Frontal cortex (tissue), 4 donors: ENCODE results near the gene BRCA2. TPM values are rescaled to one million over a fixed set of nuclear protein-coding genes. Genes with fewer than 3 reads are reported as not detected.

ENCODE experiments used
- DNase-seq, 2 donors: peaks; one replicate each; pipeline ENCODE4 v3.0.0; 2012; ENCODE audit warnings: low spot score in 2 of 2
- FAIRE-seq: peaks from 2 replicates; lab custom pipeline; 2012; peaks lifted over from hg19 to GRCh38; lab: Jason Lieb, UNC
- total RNA-seq: library from RNA; depleted of rRNA; stranded (reverse); fragments of >200 nt; gene quantifications from one replicate; pipeline ENCODE4 v1.2.3, GENCODE V29; 2014
- donor health status: control.
- donor health status: control.
- donor health status: control.

The BRCA2 gene
- total RNA-seq, 1 donor from 2014 or later: 1.6 TPM

DNA sequence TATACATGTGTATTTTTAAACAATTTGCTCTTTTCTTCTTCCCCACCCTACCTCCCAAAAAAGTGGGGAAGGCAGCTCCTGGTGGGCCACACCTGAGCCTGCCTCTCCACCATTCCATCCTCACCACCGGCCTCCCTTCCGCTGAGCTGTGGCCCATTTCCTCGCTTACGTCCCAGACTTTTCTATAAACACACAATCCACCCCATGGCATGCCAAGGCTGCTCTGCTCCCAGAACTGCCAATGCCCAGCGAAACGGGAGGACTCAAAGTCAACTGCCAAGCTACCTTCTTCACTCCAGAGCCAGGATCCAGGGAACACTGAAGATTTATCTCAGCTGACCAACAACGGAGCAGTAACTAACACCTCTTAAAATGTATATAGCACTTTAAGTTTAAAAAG is 109.8 kb downstream of the BRCA2 start:
- FAIRE-seq: no peak

DNA sequence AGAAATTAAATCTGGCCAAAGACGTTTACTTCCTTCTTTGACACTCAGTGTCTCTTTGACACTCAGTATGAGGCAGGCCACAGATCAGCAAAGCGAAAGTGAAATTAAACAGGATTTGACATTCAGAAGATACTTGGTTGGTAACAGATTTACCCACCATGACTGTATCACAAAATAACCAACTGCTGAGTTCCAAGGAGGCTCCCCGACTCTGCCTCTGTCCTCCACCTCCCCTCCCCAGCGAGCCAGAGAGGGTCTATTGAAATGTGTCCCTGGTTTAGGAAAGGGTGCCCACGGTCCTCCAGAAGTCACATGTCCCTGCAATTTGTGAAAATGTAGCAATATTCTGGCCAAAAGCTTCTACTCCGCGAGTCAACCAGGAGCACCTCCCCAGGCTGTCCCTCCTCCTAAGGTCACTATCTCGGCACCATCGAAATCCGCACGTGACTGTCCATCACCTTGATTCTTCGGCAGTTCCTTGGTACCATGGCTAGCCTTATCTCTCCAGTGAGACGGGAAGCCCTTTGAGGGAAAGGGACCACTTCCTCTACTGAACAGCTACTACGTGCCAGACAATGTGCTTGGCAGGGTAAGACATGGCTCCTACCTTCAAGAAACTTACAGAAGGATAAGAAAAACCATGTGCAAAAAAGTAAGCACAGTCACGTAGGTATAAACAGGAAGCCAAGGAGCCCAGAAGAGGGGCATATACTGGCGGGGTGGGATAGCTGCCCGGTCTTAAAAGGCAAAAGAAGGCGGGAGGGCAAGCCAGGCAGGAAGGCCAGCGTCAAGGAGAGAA is 111.1 kb downstream of the BRCA2 start:
- DNase-seq: no peak

More for the DNA sequence above, 109.8 kb downstream of the BRCA2 start:
- DNase-seq: no peak

DNA sequence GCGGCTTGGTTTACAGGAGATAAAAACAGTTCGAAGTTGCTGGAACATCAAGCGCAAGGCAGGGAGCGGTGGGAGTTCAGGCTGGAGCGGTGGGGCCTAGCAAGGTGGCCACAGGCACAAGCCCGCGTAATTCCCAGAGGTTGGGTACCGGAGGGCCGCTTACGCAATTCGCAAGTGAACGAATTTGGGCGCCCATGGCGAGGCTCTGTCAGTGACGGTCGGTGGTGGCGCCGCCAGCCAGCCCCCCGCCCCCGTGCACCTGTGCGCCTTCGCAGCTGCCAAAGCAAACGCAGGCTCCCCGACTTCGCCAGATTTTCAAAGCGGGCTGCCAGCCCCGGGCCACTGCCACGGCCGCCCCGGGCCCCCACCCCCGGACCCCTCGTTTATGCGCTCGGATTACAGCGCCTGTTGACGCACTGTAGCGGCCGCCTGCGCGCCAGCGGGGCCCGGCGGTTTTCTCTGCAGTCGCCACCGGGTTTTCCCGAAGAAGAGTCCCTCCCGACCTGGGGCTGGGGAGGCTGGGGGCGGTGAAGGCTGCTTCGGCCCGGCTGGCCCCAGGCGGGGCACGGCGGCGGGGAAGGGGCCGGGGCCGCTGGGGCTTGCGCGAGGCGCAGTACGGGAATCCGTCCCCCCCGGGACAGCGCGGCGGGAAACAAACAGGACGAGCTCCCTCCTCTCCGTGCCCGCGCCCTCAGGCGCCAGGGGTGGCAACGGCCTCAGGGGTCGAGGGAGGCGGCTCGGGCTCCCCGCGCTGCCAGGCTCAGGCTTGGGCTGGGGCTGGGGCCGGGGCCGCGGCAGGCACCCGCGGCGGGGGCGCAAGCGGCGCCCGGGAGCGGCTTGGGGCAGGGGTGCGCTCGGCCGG is 111.9 kb downstream of the BRCA2 start:
- FAIRE-seq (no peak), DNase-seq (peak; percentile 39 to 52)

More for the DNA sequence above, 111.1 kb downstream of the BRCA2 start:
- FAIRE-seq: no peak

DNA sequence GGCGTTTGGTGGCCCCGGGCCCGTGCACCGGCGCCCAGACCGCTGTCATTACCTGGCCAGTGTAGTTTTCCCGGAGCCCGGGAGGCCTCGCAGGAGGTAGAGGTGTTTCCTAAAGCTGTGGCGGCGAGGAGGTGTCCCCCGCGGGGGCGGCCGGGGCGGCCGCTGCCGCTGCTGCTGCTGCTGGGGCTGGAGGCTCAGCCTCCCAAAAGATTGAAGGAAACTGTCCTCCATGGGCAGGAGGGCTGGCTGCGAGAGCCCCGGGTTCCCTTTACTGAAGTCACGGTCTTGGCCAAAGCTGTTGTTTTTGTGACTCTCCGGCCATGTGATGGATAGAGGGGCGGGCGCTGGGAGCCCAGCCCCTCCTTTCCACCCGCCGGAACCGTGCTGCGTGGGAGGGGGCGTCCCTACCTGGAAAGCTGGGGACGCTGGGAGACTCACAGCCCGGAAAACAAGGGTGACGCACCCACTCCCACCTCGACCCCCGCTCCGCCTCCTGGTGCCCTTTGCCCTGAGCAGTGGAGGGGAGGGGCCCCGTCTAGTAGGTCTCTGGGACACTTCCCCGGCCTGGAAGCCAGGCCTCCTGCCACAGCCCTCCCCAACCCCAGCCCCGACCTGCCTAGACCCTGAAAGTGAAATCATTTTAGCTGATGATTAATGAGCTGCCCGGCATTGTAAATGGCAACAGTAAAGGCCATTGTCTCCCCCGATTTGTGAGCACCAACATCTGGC is 112.7 kb downstream of the BRCA2 start, which contains the start of gene N4BP2L1:
Gene N4BP2L1, minus strand, starts transcription at position 279 of the 729 bp plus-strand sequence. Its CDS starts 48 bp downstream, at position 231.
- DNase-seq (peak; percentile 82 to 84), FAIRE-seq (no peak)

DNA sequence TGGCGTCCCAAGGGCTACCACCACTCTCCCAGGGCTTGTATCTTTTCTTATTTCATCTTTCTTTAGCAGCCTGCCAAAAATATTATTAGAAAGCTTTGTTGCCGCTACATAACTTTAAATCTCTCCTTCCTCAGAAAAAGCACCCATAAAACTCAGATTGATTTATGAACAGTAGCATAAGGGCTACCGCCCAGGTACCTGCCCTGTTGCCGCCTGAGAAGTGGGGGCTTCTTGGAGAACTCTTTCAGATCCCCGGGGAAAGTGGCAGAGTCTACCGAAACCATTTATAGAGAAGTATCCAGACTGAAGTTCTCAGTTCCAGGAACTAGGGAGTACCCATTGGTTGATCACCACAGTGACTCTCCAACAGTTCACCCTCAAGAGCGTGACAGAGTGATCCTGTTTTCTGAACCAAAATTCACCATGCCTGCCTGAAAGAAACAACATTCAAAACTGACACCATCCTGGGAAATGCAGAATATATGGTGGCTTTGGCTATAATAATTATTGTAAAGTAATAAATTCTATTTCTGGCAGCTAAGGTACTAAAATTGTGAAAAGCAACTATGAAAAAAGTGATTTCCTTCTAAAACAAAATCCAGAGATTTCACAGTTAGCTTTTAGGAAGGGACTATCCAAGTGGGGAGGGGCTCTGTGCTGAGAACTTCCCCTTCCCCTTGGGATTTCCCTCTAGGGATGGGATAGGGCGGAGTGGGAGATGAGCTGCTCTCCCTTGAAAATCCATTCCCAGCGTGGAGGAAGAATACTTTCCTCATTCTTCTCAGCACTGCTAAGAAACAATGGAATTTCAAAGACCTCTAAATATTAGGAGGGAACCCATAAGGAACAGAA is 113.5 kb downstream of the BRCA2 start:
- no peak for FAIRE-seq
- DNase-seq: no peak

DNA sequence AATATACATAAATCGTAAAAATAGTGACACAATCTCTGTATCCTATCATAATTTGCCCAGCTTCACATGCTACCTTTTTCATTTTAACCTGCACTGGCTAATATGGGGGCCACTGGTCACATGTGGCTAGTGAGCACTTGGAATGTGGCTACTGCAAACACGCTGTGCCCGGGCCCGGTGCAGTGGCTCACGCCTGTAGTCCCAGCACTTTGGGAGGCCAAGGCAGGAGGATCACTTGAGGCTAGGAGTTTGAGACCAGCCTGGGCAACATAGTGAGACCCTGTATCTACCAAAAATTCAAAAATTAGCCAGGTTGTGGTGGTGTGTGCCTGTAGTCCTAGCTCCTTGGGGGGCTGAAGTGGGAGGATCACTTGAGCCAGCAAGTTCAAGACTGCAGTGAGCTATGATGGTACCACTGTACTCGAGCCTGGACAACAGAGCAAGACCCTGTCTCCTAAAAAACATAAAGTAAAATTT is 114.2 kb downstream of the BRCA2 start:
- FAIRE-seq: no peak
- no peak for DNase-seq

DNA sequence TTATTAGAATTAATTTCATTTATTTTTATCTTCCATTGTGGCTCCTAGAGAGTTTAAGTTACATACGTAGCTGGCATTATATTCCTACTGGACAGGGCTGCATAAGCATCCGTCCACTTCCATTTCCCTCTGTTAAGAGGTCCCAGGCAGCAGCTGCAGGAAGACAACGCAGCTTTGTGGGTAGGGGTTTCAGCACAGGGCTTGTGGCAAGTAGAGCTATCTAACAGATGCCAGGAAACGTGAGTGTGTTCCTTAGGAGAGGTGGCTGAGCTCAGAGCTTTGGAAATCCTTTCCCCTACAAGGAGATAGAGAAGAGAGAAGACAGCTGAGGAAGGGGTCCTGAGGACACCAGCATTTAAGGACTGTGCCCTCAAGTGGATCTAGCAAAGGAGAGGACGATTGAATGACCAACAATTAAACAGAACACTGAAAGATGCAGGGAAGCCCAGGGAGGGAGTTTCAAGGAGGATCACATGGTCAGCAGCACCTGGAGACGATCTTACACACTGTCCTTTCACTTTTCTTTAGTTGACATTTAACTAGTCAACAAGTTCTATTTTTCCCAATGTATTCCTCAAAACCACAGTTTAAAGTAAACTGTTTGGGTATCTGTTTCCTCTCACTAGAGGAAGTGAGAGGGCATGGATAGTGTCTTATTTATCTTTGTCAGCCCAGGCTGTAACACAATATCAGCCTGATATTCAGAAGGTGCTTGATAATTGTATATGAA is 114.9 kb downstream of the BRCA2 start:
- DNase-seq (no peak), FAIRE-seq (no peak)

DNA sequence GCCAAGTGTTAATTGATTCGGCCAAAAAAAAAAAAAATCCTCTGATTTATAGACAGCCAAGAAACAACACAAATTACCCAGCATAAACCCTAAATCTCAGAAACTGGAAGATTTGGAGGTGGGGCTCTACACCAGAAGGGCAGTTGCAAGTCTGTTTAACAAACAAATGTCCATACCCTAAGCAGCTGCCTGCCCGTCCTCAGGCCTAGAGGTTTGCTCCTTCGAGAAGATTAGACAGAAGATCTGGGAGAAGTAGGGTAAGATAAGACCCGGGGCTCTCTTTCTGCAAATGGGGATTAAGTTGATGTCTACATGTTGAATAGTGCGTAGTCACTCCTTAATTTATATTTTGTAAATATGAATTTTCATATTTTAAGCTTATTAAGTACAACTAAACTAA is 116.1 kb downstream of the BRCA2 start:
- no peak for DNase-seq

DNA sequence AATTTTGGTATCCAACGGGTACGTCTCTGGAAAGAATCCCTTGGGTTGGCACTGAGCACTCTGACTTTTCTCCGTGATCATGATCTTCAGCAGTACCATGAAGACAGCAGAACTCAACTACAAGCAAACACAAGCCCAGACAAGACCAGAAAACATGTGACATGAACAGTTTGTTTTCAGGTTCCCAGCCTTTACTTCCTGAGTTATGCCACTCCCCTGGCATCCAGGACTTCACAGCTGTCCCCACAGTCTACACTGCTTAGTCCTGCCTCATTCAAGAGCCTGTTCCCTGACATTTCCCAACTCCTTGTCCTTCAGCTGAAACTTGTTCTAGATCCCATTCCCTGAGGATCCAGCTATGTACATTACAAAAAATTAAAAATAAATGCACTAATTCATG is 117.5 kb downstream of the BRCA2 start:
- no peak for FAIRE-seq
- DNase-seq: no peak

More for the DNA sequence above, 116.1 kb downstream of the BRCA2 start:
- no peak for FAIRE-seq

DNA sequence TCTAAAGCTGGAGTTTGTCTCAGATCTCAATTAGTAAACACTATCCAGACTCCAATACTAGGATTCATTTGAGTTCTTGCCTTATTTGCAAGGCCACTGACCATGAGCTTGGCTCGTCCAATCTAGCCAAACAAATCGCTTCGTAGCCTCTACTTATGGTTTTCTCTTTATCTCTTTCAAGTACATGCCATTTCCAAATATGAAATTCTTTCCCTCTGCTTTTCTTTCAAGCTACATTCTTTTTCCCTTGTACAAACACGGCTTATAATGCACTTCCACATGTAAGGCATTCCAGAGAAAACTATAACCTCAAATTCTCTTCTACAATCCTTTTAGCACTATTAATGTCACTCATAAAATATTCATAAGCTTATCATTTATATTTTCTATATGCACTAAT is 123.6 kb downstream of the BRCA2 start:
- DNase-seq (no peak), FAIRE-seq (no peak)

DNA sequence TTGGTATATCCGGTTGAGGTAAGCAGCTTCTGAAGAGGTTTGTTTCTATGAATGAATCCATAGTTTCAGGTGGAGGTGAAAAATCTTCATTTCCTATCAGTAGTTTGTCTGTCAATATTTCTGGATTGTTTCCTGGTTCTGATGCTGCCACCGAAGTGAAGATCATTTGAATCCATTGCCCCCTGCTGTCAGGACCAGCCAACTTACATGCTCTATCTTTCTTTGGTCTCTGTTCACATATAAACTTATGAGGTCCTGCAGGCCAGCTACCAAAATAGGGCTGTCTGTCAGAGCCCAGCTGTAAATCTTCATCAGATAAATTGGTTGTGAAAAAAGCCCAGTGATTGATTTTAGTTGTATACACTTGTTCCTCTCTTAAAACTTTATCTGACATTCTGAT is 127.8 kb downstream of the BRCA2 start:
- FAIRE-seq (no peak), DNase-seq (peak in 1 of 2 donors; percentile 21)

DNA sequence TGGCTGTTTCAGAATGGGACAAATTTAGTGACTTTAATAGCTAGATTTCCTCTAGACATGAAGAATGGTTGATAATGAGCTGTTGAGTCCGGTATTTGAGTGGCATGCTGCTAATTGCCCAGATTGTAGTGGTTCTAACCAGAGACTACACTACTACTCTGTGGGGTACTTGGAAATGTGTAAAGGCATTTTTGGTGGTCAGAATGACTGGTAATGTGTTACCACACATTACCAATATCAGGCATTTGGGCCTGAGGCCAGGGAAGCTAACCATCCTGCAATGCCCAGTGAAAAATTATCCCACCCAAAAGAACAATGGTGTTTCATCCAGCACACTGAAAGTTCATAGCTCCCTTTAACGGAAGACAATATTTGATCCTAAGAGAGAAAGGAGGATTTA is 130.2 kb downstream of the BRCA2 start:
- DNase-seq: no peak
- FAIRE-seq: no peak

DNA sequence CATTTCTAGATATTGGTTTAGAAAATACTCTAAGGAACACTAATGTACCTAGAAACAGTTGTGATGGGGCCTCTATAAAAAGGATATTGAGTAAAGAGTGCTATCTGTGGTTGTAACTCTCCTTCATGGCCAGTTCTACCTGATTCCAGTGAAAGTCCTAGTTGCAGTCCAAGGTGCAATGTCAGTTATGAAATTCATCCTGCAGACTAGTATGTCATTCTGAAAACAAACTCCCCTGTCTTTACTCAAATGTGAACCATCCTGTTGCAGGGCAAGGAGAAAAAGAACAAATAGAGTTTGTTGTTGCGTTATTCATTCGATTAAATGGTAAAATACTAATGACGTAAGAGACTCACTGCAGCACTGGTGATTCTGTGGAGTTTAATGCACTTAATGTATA is 130.9 kb downstream of the BRCA2 start:
- DNase-seq (no peak), FAIRE-seq (no peak)

DNA sequence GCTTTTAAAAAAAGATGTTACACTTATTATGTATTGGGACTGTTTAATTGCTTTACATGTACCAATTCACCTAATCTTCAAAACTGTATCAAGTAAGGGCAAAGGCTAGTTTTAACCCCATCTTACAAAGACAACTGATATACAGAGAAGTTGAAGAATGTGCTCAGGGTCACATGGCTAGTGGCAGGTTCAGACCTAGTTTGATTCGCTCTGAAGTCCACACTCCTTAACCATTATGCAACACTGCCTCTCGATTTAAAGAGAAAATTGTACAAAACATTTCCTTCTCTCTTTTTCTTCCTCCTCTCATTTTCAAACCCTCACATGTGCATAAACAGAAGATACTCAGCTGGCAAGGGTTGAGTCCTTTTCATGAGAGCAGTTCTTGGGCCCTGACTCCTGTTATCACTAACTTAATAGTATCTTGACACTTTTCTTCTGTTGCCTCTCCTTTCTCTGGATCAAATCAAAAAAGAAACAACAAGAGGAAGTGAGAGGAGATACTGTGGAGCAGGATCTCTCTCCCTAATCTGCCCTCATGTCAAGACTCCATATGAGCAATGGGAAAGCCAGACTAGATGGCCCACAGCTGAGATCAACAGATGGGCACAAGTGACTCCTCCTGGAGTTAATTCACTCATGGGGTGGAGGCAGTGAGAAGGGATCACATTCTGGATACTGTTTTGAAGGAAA is 131.6 kb downstream of the BRCA2 start:
- no peak for FAIRE-seq
- no peak for DNase-seq

DNA sequence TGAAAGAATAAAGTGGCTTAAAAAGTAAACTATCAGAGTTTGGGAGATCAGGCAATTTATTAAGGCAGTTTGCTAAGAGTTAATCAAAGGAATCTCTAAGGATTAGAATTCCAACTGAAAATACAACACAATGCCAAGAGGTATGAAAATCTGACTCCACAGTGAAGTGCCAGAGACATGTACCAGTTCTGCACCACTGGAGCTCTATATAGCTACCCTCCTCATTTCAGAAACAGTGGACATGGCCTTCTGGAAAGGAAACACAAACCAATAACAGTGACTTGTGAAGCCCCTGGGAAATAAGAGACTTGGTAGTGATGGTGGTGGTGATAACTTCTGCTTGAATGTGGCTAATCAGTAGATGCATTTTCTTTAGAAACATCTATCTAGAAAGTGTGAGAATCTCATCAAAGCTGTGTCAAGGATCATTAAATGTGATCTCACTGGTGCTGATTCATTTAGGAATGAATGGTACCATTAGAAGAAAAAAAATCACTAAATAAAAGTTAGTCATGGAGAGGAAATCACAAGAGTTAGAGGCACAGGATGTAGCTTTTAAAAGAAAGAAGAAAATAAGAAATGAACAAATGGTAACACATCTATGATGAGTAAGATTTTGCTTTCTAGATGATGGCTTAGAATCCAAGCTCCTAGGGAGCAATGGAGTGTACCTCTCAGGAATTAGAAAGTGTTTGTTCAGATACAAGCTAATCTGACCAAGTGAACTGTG is 132.8 kb downstream of the BRCA2 start:
- DNase-seq: no peak
- FAIRE-seq: no peak

DNA sequence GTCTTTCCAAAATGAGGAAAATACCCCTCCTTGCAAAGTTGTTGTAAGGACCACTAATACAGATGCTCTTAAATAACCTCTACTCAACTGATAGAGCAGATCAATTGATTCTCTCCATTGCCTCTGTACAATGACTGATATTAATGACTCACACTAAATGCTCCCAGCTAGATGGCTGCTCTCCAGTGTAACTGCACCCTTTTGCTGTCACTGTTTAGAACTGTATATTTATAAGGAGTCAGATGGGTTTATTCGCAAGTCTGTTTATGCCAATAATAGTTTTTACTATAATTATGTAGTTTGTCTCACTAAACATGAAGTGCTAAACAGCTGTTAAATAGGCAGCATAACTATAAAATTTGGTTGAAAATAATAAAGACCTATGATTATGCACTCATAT is 133.7 kb downstream of the BRCA2 start:
- DNase-seq (no peak), FAIRE-seq (no peak)
